ENCODE measurements around the gene USF3.

USF3 gene

GRCh38 chr3:113662824-113663223 is 33.6 kb downstream of the USF3 start:
- Histone ChIP-seq H3K9me2 (replicated peaks; ENCODE audit: insufficient read depth, low read length) (no peaks in the 10 kb centered on the region), H3F3A (ENCODE audit: insufficient read depth) (no peaks in the 10 kb centered on the region), H3K36me3 (ENCODE audit: low read length) (peaks cover 3% of the 10 kb centered on the region; the same call in 1 of the 2 replicates), H3K9me3 (ENCODE audit: insufficient read depth, low read length) (no peaks in the 10 kb centered on the region), H2AFZ (ENCODE audit: low read depth, low read length, severe bottlenecking) (no peak overlapping the region), H3K4me3 (ENCODE audit: insufficient read depth, low read length, poor library complexity, severe bottlenecking) (no peak overlapping the region), H3K27me3 (ENCODE audit: low read length) (no peaks in the 10 kb centered on the region), H3K9ac (ENCODE audit: low read length) (no peak overlapping the region), H3K27ac (ENCODE audit: low read depth, low read length) (no peak overlapping the region), H4K20me1 (ENCODE audit: low read depth, low read length) (no peaks in the 10 kb centered on the region), H3K4me2 (ENCODE audit: low read depth, low read length, poor library complexity, severe bottlenecking) (no peak overlapping the region), H3K79me2 (ENCODE audit: insufficient read depth, low read length) (no peaks in the 10 kb centered on the region)
- TF ChIP-seq CTCF (IDR thresholded peaks at IDR 0.05; ENCODE audit: insufficient read depth, low read length, poor library complexity, severe bottlenecking) (no peak), EZH2phosphoT487 (conservative IDR thresholded peaks at IDR 0.05; ENCODE audit: low read length) (no peak)

- H3F3A ChIP-seq (ENCODE audit: insufficient read depth), result no peaks in the 10 kb centered on the region
- H3K4me3 ChIP-seq (ENCODE audit: insufficient read depth, low read length, poor library complexity, severe bottlenecking), result no peak overlapping the region
- no peak overlapping the region for H3K4me2 ChIP-seq (ENCODE audit: low read depth, low read length, poor library complexity, severe bottlenecking)
- H3K9me2 ChIP-seq (replicated peaks; ENCODE audit: insufficient read depth, low read length), result no peaks in the 10 kb centered on the region
- TF ChIP-seq EZH2phosphoT487 (conservative IDR thresholded peaks at IDR 0.05; ENCODE audit: low read length), result no peak
- no peak for TF ChIP-seq CTCF (IDR thresholded peaks at IDR 0.05; ENCODE audit: insufficient read depth, low read length, poor library complexity, severe bottlenecking)
- no peaks in the 10 kb centered on the region for H4K20me1 ChIP-seq (ENCODE audit: low read depth, low read length)
- H3K36me3 ChIP-seq (ENCODE audit: low read length), result peaks cover 3% of the 10 kb centered on the region; the same call in 1 of the 2 replicates
- H3K9me3 ChIP-seq (ENCODE audit: insufficient read depth, low read length), result no peaks in the 10 kb centered on the region
- H3K9ac ChIP-seq (ENCODE audit: low read length), result no peak overlapping the region
- no peaks in the 10 kb centered on the region for H3K79me2 ChIP-seq (ENCODE audit: insufficient read depth, low read length)
- H3K27me3 ChIP-seq (ENCODE audit: low read length), result no peaks in the 10 kb centered on the region
- H2AFZ ChIP-seq (ENCODE audit: low read depth, low read length, severe bottlenecking), result no peak overlapping the region
- H3K27ac ChIP-seq (ENCODE audit: low read depth, low read length), result no peak overlapping the region
These were observed 35.5 kb downstream of the USF3 start for GRCh38 chr3:113660896-113661295.

GRCh38 chr3:113660458-113660857 is 36.0 kb downstream of the USF3 start:
- no peaks in the 10 kb centered on the region for H3K27me3 ChIP-seq (ENCODE audit: low read length)
- H3K4me3 ChIP-seq (ENCODE audit: insufficient read depth, low read length, poor library complexity, severe bottlenecking), result no peak overlapping the region
- H3K27ac ChIP-seq (ENCODE audit: low read depth, low read length), result no peak overlapping the region
- no peak overlapping the region for H3K9ac ChIP-seq (ENCODE audit: low read length)
- H3K36me3 ChIP-seq (ENCODE audit: low read length), result peaks cover 3% of the 10 kb centered on the region; the same call in 1 of the 2 replicates
- no peak overlapping the region for H2AFZ ChIP-seq (ENCODE audit: low read depth, low read length, severe bottlenecking)
- no peaks in the 10 kb centered on the region for H3K9me3 ChIP-seq (ENCODE audit: insufficient read depth, low read length)
- no peak overlapping the region for H3K4me2 ChIP-seq (ENCODE audit: low read depth, low read length, poor library complexity, severe bottlenecking)
- H3K79me2 ChIP-seq (ENCODE audit: insufficient read depth, low read length), result no peaks in the 10 kb centered on the region
- no peak for TF ChIP-seq EZH2phosphoT487 (conservative IDR thresholded peaks at IDR 0.05; ENCODE audit: low read length)
- TF ChIP-seq CTCF (IDR thresholded peaks at IDR 0.05; ENCODE audit: insufficient read depth, low read length, poor library complexity, severe bottlenecking), result no peak
- H3F3A ChIP-seq (ENCODE audit: insufficient read depth), result no peaks in the 10 kb centered on the region
- H4K20me1 ChIP-seq (ENCODE audit: low read depth, low read length), result no peaks in the 10 kb centered on the region
- H3K9me2 ChIP-seq (replicated peaks; ENCODE audit: insufficient read depth, low read length), result no peaks in the 10 kb centered on the region

All from SU-DHL-6 (cell line).